Right lobe of liver (tissue), 6 donors: ENCODE measurements around the gene PLXNB1. TPM values are rescaled to one million over a fixed set of nuclear protein-coding genes. Genes with fewer than 3 reads are reported as not detected.
A peak's percentile ranks its signal among the peaks of the same experiment; 100 is the strongest.

Source experiments
- ATAC-seq, 4 donors: fragments of 200-7000 bp; cut with Tn5 transposase; one replicate each; pipeline ENCODE4 v1.9.1; 2020; ENCODE audit warnings: mild to moderate bottlenecking in 4 of 4, moderate library complexity in 4 of 4
- DNase-seq, 3 donors: peaks; one replicate each; pipeline ENCODE4 v3.0.0-alpha.2; 2020
- H3K27ac ChIP-seq, 3 donors: fragments of 200-600 bp; one replicate each; pipeline ENCODE4 v1.8.0; 2022
- H3K27me3 ChIP-seq, 2 donors: fragments of 200-600 bp; one replicate each; pipeline ENCODE4 v1.8.0; 2022
- H3K36me3 ChIP-seq, 4 donors: fragments of 200-600 bp; sonication (generic) in 1 of 4; one replicate each; pipeline versions ENCODE4 v1.5.1 to v1.8.0; 2017 to 2022; ENCODE audit warnings: control low read depth in 1 of 4
- H3K4me1 ChIP-seq, 4 donors: fragments of 200-600 bp; sonication (generic) in 1 of 4; one replicate each; pipeline versions ENCODE4 v1.5.1 to v1.8.0; 2017 to 2022; ENCODE audit warnings: control low read depth in 1 of 4
- H3K4me3 ChIP-seq, 3 donors: fragments of 200-600 bp; one replicate each; pipeline ENCODE4 v1.8.0; 2022
- H3K9me3 ChIP-seq, 4 donors: fragments of 200-600 bp; sonication (generic) in 1 of 4; one replicate each; pipeline versions ENCODE4 v1.5.1 to v1.8.0; 2017 to 2022; ENCODE audit warnings: control low read depth in 1 of 4
- CTCF ChIP-seq, 4 donors: fragments of 200-600 bp in 3 of 4; fragments of 450-650 bp in 1 of 4; IDR thresholded peaks; one replicate each; pipeline versions ENCODE4 v1.5.1 to v1.8.0; 2016 to 2022; ENCODE audit warnings: antibody characterized with exemption in 4 of 4, mild to moderate bottlenecking in 2 of 4
- POLR2A ChIP-seq: fragments of 450-650 bp; IDR thresholded peaks from one replicate; pipeline ENCODE4 v1.6.1; 2017; ENCODE audit warnings: antibody characterized with exemption, mild to moderate bottlenecking
- WGBS: methylation state at CpG from one replicate; pipeline ENCODE4 v1.1.6; 2018; ENCODE audit warnings: low coverage, low lambda C conversion rate; ENCODE audit not compliant: insufficient coverage; ENCODE audit errors: missing lambda C conversion rate; 5-methylcytosine and 5-hydroxymethylcytosine counted together
- intact Hi-C, 2 donors: fragments of 100-400 bp; cut with DNase I; formaldehyde crosslinking; loops; one replicate each; pipeline versions ENCODE4 v1.11.2 to v1.14.1; 2022
- total RNA-seq, 6 experiments: library from RNA; depleted of rRNA in 2 of 6; stranded (reverse); fragments of >200 nt in 2 of 6; fragmentation: NEBNext Ultra II Directional in 3 of 6; extraction: Animal tissue kit (Norgen Biotek cat#: 25700) in 3 of 6; gene quantifications; one replicate each; pipeline versions ENCODE4 v1.1.0 to v1.2.4, GENCODE V29; 2016 to 2023
- donor health status: DM: no; HTN: yes; CAD: no.
- donor health status: DM: no; HTN: no; CAD: no.
- donor health status: DM: no; HTN: no; CAD: no.
- donor health status: DM: no; HTN: yes; CAD: no.
- donor health status: DM: no; HTN: yes; CAD: no.

The PLXNB1 gene
- total RNA-seq, 6 experiments from 2014 or later = 65.9 to 132 (median 86.5) TPM

DNA sequence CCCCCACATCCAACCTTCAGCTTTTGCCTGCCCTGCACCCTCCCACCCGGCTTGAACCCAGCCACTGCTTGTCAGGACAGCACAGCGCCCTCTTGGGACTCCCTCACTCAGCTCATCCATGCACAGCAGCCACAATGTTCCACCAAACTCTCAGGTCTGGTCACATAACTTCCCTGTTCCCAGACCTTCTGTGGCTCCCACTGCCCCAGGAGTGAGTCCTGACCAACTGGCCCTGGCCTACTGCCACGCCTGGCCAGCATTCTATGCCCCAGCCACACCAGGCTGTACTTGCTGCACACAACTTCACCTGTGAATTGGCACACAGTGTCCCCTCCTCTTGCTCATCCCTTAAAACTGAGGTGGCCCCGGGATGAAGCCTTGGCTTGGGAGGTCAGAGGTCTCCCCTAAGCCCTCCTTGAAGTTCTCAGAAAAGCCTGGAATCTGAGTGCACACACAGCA lies 21.0 kb downstream of the PLXNB1 start:
- 66% methylated on average over 4 of the region's 4 CpGs for WGBS
- Histone ChIP-seq H3K36me3 (peaks cover 0 to 93% (median 48%) of the 10 kb centered on the region in 4 donors), H3K4me1 (no peaks in the 10 kb centered on the region), H3K4me3 (no peak overlapping the region), H3K9me3 (no peaks in the 10 kb centered on the region), H3K27me3 (no peaks in the 10 kb centered on the region), H3K27ac (no peak overlapping the region)
- intact Hi-C loops = no loop called here
- no peak for TF ChIP-seq POLR2A
- TF ChIP-seq CTCF (IDR thresholded peaks at IDR 0.05) = no peak
- peak in 2 of 3 donors; percentile 7 to 46 for DNase-seq
- no peak for ATAC-seq

- H3K4me3 ChIP-seq = no peak overlapping the region
- ATAC-seq (no peak), DNase-seq (no peak)
- 83% methylated on average over 2 of the region's 8 CpGs for WGBS
- intact Hi-C loops = no loop called here
- no peaks in the 10 kb centered on the region for H3K27me3 ChIP-seq
- no peaks in the 10 kb centered on the region for H3K4me1 ChIP-seq
- no peak overlapping the region for H3K27ac ChIP-seq
- no peaks in the 10 kb centered on the region for H3K9me3 ChIP-seq
- no peak for TF ChIP-seq CTCF (IDR thresholded peaks at IDR 0.05)
- no peak for TF ChIP-seq POLR2A
- H3K36me3 ChIP-seq = peaks cover 0 to 85% (median 42%) of the 10 kb centered on the region in 4 donors
Observed at GRCh38 chr3:48407542-48408099, 22.3 kb downstream of the PLXNB1 start.

DNA sequence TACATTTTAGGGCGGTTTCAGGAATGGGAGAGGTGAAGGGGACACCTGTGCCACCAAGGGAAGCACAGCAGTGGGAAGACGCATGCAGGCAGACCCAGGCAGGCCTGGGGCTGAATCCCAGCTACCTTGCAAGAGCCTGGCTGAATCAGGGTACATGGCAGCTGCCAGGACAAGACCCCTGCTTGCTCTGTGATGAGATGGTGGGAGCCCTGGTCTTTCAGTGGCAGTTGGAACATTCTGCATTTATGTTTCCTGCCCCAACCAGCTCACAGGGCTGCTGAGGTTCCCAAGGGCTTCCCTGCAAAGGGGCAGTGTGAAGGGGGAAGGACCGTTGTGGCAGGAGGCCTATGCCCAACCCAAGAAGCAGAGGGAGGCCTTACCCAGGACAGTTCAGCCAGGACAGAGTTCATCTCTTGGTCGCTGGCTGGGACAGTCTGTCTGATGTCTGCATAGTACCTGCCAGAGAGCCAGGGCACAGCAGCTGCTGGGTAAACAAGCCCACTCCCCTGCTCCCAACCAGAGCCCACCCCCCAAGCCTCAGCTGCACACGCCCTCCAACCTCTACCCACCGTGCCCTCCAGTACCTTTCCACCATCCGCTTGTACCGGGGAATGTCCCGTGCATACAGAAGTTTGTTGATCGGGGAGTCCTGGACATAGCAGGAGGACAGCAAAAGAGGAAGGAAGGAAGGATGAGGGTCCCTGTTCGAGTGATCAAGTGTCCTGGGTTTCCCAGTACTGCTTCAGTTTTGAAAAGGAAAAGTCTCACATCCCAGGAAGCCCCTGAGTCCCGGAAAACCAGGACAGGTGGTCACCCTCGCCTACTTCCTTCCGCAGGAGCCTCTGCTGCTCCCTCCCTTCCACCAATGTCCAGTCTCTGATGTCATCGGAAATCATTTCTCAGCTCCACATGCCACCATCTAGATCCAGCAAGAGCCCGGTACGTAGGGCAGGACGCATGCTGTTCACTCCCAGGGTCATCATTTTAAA lies 23.1 kb downstream of the PLXNB1 start:
- ATAC-seq = no peak
- peak in 2 of 3 donors; percentile 5 to 34 for DNase-seq
- Histone ChIP-seq H3K27me3 (no peaks in the 10 kb centered on the region), H3K9me3 (no peaks in the 10 kb centered on the region), H3K27ac (no peak overlapping the region), H3K4me1 (no peaks in the 10 kb centered on the region), H3K4me3 (no peak overlapping the region), H3K36me3 (peaks cover 0 to 76% (median 35%) of the 10 kb centered on the region in 4 donors)
- intact Hi-C loops = no loop called here
- no peak for TF ChIP-seq POLR2A
- TF ChIP-seq CTCF (IDR thresholded peaks at IDR 0.05) = no peak
- 72% methylated on average over 8 of the region's 18 CpGs for WGBS

- H3K9me3 ChIP-seq = no peaks in the 10 kb centered on the region
- peaks cover 0 to 69% (median 31%) of the 10 kb centered on the region in 4 donors for H3K36me3 ChIP-seq
- H3K27ac ChIP-seq = no peak overlapping the region
- H3K27me3 ChIP-seq = no peaks in the 10 kb centered on the region
- H3K4me1 ChIP-seq = no peaks in the 10 kb centered on the region
- intact Hi-C loops = no loop called here
- 80% methylated on average over 1 of the region's 1 CpG for WGBS
- H3K4me3 ChIP-seq = no peak overlapping the region
- ATAC-seq (no peak), DNase-seq (no peak)
- TF ChIP-seq POLR2A = no peak
- TF ChIP-seq CTCF (IDR thresholded peaks at IDR 0.05) = no peak
Observed at GRCh38 chr3:48405971-48406370, 23.9 kb downstream of the PLXNB1 start.
